VCaP (cell line): ENCODE results near the gene ADK.
A peak's percentile ranks its signal among the peaks of the same experiment; 100 is the strongest.

Experiments
- H3K27ac ChIP-seq: fragments of 450-650 bp; 2 replicates; pipeline ENCODE4 v1.5.1; 2017
- TF ChIP-seq, protein P1 (sequence below): fragments of 450-650 bp; conservative IDR thresholded peaks from 2 replicates; pipeline ENCODE4 v1.5.1; 2017; ENCODE audit warnings: mild to moderate bottlenecking, moderate library complexity

The ADK gene

DNA sequence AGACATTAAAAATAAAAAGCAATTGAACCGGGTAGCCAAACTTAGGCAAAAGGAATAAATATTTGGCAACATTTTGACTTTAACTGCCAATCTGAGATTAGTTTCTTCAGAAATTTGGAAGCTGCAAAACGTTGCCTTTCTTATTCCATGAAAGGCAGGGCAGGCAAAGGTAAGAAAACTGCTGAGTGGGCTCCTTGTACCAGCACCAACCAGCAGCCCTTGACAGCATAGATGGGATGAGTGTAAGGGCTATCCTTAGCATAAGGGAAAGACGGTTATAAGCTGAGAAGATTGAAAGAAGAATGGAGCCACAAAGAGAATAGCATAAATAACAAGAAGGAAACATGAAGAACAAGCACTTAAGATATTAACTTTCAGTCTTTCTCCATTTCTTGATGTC, 29.0 kb upstream of the ADK start:
- TF ChIP-seq, protein P1, sequence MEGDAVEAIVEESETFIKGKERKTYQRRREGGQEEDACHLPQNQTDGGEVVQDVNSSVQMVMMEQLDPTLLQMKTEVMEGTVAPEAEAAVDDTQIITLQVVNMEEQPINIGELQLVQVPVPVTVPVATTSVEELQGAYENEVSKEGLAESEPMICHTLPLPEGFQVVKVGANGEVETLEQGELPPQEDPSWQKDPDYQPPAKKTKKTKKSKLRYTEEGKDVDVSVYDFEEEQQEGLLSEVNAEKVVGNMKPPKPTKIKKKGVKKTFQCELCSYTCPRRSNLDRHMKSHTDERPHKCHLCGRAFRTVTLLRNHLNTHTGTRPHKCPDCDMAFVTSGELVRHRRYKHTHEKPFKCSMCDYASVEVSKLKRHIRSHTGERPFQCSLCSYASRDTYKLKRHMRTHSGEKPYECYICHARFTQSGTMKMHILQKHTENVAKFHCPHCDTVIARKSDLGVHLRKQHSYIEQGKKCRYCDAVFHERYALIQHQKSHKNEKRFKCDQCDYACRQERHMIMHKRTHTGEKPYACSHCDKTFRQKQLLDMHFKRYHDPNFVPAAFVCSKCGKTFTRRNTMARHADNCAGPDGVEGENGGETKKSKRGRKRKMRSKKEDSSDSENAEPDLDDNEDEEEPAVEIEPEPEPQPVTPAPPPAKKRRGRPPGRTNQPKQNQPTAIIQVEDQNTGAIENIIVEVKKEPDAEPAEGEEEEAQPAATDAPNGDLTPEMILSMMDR = no peak
- H3K27ac ChIP-seq = peak overlapping the region; percentile 28; the same call in 1 of the 2 replicates

DNA sequence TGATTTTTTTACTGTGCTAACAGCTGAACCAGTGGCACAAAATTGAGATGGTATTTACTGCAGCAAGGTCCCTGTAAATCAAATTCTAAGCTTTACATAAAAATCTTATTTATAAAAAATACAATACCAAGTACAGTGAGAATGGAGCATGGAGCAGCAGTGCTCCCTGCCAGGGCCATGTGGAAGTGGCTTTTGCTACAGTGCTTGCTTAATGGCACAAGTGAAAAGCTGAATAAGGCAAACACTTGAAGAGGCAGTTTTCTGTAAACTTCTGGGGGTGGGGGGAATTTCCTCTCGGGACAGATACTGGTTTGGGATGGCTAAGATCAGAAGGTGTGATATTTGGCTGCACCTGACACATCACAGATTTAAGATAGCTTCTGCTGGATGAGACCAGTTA, 27.9 kb upstream of the ADK start:
- TF ChIP-seq, protein P1 = no peak

DNA sequence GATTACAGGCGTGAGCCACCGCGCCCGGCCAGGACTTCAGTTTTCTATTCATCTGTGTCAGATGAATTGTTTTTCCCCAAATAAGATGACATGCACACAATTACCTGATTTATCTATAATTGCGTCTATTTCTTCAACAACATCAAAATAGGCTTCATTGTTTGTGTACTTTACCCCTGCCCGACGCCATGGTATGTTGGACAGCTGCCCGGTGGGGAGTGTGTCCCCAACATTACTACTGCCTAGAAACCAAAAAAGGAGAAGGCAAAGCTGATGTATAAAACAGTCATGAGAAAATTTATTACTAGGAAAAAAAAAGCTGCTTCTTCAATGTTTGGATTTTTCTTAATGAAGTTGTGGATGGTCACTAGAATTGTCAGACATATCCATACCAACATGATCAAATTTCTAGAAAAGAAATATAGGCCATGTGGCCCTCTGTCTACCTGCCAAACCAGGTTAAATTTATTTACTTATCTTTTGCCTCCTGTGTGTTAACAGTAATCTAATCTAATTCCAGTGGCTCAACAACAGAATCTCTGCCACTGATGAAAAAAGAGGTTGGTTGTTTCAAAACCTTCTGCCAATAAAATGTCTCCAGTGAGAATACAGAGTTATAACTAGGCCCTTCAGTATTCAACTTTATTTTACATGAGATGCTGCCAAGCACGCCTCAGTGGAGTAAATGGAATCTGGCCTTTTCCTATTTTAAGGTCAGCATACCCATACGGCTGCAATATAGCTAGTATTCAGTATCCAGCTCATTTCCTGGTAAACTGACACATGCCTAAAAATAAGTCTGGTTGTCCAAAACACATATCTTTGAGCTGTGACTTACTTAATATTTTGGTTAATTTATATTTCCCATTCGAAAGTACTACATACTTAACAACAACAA, 16.8 kb upstream of the ADK start:
- TF ChIP-seq, protein P1 = no peak
- no peak overlapping the region for H3K27ac ChIP-seq

More for the DNA sequence above, 27.9 kb upstream of the ADK start:
- no peak overlapping the region; the same call in 1 of the 2 replicates for H3K27ac ChIP-seq

DNA sequence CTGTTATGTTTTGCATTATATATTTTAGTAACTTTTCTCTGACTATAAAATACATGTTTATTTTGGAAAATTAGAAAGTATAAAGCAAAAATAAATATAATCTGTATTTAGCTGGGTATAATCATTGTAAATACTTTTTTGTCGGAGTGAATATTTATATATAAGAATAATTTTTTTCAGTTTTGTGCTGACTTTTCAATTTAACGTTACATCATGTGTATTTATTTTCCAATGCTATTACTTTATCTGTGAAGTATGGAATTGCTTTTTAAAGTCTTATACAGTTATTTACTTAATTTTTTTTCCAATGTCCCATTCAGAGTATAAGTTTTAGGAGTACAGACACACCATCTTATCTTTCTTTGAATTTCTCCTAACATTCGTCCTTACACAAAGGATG, 15.6 kb upstream of the ADK start:
- TF ChIP-seq, protein P1 = no peak
- H3K27ac ChIP-seq = no peak overlapping the region

DNA sequence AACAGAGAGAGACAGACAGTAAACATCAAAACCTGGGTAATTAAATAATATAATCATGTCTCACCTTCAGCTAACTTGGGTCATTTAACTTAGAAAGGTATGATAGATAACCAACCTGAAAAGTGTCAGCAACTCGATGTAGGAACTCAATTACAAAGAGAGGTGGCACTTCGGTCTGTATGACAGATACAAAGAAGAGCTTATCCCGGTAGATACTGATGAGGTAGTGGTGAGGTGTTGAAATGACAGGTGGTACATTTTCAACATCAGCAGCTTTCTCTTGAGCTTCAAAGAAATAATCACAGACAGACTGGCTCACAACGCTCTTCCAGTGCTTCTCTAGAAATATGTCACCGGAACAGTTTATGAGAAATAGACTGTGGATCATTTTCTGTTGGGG, 13.0 kb upstream of the ADK start:
- TF ChIP-seq, protein P1 = no peak; the same call in 1 of the 2 replicates

DNA sequence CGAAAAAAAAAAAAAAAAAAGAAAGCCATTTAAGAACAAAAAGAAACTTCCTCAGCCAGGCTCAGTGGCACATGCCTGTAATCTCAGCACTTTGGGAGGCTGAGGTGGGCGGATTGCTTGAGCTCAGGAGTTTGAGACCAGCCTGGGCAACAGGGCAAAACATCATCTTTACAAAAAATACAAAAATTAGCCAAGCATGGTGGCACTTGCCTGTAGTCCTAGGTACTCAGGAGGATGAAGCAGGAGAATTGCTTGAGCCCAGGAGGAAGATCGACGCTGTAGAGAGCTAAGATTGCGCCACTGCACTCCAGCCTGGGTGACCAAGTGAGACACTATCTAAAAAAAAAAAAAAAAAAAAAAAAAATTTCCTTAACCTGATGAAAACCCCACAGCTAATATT, 12.4 kb upstream of the ADK start:
- H3K27ac ChIP-seq = peak overlapping the region; percentile 6; the same call in 1 of the 2 replicates

More for the DNA sequence above, 13.0 kb upstream of the ADK start:
- peak overlapping the region; percentile 8; the same call in 1 of the 2 replicates for H3K27ac ChIP-seq

DNA sequence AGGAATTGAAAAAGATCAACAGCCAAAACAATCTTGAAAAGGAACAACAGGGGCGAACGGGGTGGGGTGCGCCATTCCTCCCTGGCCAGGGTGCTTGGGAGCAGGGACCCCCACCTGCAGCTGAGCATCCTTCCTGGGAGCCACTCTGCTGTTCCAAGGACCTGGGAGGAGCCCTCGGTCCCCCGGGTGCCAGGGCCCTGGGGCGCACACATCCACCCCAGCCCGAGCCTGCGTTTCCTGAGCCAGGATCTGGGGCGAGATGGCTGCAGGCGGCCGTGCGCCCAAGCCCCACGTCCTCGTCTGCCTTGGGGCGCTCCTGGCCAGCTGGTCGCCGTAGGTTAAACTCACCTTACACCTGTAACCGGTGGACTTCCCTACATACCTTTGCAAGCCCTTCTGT, 11.0 kb upstream of the ADK start:
- no peak overlapping the region for H3K27ac ChIP-seq
- TF ChIP-seq, protein P1 = no peak

DNA sequence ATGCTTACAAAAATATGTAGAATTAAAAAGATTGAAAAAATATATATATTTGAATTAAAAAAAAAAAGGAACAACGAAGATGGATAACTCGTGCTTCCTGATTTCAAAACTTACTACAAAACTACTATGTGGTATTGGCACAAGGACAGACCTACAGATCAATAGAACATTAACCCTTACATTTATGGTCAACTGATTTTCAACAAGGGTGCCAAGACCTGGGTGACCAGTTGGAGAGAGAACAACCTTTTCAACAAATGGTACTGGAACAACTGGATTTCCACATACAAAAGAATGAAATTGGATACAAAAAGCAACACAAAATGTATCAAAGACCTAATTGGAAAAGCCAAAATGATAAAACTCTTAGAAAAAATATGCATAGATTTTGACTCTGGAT, 10.5 kb upstream of the ADK start:
- TF ChIP-seq, protein P1 = no peak
- H3K27ac ChIP-seq = no peak overlapping the region
